Large intestine (tissue), 3 donors: ENCODE measurements around the gene SMIM43. TPM values are rescaled to one million over a fixed set of nuclear protein-coding genes. Genes with fewer than 3 reads are reported as not detected.
"Not testable (repeated sequence)": the region's sequence is repeated elsewhere in the genome, so short reads cannot be mapped to it uniquely, and the experiment has no call there.

Experiments
- DNase-seq, 2 donors: peaks; one replicate each; pipeline versions ENCODE4 v3.0.0 to v3.0.0-alpha.2; 2013
- H3K27ac ChIP-seq: one replicate; pipeline ENCODE4 v1.5.1; 2013; ENCODE audit warnings: low read length
- H3K27me3 ChIP-seq: 2 replicates; pipeline ENCODE4 v1.6.1; 2013; ENCODE audit warnings: low read length; ENCODE audit not compliant: control insufficient read depth, insufficient read depth
- H3K36me3 ChIP-seq: 2 replicates; pipeline ENCODE4 v1.6.1; 2013; ENCODE audit warnings: low read length; ENCODE audit not compliant: control insufficient read depth, insufficient read depth
- H3K4me1 ChIP-seq: one replicate; pipeline ENCODE4 v1.6.1; 2013; ENCODE audit warnings: low read length; ENCODE audit not compliant: control insufficient read depth, insufficient read depth
- H3K4me3 ChIP-seq: one replicate; pipeline ENCODE4 v1.5.1; 2013; ENCODE audit warnings: low read length
- H3K9me3 ChIP-seq: one replicate; pipeline ENCODE4 v1.6.1; 2013; ENCODE audit warnings: mild to moderate bottlenecking, low read depth, low read length, moderate library complexity; ENCODE audit not compliant: control insufficient read depth
- WGBS: methylation state at CpG from one replicate; pipeline ENCODE4 v1.1.5; 2013; ENCODE audit warnings: low lambda C conversion rate; ENCODE audit not compliant: insufficient coverage; 5-methylcytosine and 5-hydroxymethylcytosine counted together
- polyA plus RNA-seq: library from polyadenylated mRNA; unstranded; fragments of 120-200 nt; gene quantifications from one replicate; pipeline ENCODE4 v1.2.1, GENCODE V29; 2013

Gene SMIM43
- polyA plus RNA-seq, 1 donor = 0.48 TPM

DNA sequence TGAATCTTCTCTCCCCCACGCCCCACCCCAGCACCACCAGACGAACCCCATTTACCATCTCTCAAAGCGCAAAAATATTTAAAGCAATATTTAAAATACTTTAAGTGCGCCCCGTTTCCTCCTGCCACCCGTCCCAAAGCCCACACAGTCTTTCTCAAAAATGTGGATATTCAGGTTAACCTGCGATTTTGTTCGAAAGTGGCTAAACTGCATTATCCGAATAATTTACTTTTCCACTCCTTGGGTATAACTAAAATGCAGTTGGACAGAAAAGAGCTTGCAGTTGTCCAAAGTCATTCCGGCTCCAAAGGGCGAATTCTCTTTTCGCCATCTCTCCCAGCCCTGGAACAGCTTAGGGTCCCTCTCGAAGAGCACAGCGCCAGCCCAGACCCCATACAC lies 662 bp downstream of the SMIM43 start:
- 0% methylated on average over 1 of the region's 14 CpGs for WGBS
- no peak overlapping the region for H3K27ac ChIP-seq
- H3K4me3 ChIP-seq = peak overlapping the region; percentile 23
- H3K4me1 ChIP-seq = no peaks in the 10 kb centered on the region
- no peaks in the 10 kb centered on the region for H3K36me3 ChIP-seq
- peaks cover 72% of the 10 kb centered on the region for H3K27me3 ChIP-seq
- no peak for DNase-seq
- no peaks in the 10 kb centered on the region for H3K9me3 ChIP-seq

DNA sequence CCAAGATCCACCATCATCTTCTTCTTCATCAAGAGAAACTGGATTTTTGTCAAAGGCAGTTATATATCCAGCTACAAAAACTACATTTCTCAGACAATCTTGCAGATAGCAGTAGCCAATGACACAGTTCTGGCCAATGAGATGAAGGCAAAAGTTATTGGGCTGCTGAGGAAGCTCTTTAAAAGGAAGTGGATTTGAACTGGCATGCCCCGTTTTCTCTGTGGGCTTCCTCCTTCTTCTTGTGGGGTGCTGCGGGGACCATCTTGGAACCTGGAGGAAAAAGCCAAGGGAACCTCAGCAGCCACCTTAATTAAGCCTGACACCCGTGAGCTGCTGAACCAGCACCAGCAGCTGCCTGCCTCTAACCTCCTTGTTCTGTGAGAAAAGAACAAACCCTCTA lies 4.8 kb downstream of the SMIM43 start:
- Histone ChIP-seq H3K36me3 (no peaks in the 10 kb centered on the region), H3K4me1 (no peaks in the 10 kb centered on the region), H3K27me3 (peaks cover 43% of the 10 kb centered on the region), H3K27ac (no peak overlapping the region), H3K4me3 (no peak overlapping the region), H3K9me3 (no peaks in the 10 kb centered on the region)
- no CpG with 5 or more reads among the region's 3 CpGs for WGBS
- DNase-seq = no peak

DNA sequence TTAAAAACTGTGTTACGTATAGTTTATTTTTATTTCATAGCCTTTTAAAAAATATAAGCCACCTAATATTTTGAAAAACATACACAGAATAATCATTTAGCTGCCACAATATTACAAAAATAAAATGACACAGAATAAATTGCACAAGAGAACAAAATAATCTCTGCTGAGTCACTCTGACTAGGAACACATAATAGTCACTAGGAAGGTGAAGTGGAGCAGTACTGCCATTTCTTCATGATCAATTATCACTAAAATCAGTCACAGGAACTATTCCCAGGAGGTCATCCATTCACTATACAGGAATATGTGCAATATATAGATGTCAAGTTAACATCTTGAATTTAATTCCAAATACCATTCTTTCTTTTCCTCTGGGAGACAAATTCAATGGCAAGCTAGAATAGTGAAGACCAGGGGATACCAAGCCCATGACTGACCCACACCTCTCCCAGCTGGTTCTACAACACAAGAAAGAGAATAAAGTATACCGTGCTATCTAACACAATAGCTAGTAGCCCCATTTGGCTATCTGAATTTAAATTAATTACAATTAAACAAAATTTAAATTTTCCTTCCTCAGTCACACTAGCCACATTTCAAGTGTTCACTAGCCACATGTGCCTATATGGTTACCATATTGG lies 5.9 kb downstream of the SMIM43 start:
- Histone ChIP-seq H3K27me3 (peaks cover 31% of the 10 kb centered on the region), H3K4me1 (no peaks in the 10 kb centered on the region), H3K9me3 (no peaks in the 10 kb centered on the region), H3K27ac (no peak overlapping the region), H3K36me3 (no peaks in the 10 kb centered on the region), H3K4me3 (no peak overlapping the region)
- DNase-seq = no peak
- WGBS = 80% methylated on average over 1 of the region's 2 CpGs

DNA sequence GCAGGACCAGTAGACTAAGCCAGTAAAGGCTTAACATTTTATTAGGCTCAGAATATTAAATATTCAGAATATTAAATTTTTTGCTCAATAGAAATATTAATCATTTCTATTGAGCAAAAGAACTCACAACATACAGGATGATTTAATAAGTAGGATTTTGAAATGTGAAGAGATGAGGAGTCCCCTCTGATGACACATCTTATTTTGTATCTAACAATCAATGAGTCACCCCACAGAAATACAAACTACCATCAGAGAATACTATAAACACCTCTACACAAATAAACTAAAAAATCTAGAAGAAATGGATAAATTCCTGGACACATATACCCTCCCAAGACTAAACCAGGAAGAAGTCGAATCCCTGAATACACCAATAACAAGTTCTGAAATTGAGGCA lies 12.8 kb downstream of the SMIM43 start:
- no CpG with 5 or more reads among the region's 1 CpG for WGBS
- H3K4me1 ChIP-seq, H3K36me3 ChIP-seq, DNase-seq, H3K27ac ChIP-seq, H3K9me3 ChIP-seq, H3K27me3 ChIP-seq, H3K4me3 ChIP-seq: not testable (repeated sequence)

DNA sequence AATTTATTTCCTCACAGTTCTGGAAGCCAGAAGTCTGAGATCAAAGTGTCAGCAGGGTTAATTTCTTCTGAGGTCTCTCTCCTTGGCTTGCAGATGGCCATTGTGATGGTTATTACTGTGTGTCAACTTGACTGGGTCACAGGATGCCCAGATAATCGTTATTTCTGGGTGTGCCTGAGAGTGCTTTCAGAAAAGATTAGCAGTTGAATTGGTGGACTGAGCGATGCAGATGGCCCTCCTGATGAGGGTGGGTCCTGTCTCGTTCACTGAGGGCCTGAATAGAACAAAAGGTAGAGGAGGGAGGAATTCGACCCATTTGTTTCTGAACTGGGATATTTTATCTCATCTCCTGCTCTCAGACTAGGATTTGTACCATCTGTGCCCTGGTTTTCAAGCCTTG lies 15.7 kb downstream of the SMIM43 start:
- Histone ChIP-seq H3K4me1 (no peaks in the 10 kb centered on the region), H3K9me3 (no peaks in the 10 kb centered on the region), H3K4me3 (no peak overlapping the region), H3K27me3 (peaks cover 5% of the 10 kb centered on the region), H3K27ac (no peak overlapping the region), H3K36me3 (no peaks in the 10 kb centered on the region)
- no CpG with 5 or more reads among the region's 4 CpGs for whole genome bisulfite sequencing
- DNase-seq = no peak

DNA sequence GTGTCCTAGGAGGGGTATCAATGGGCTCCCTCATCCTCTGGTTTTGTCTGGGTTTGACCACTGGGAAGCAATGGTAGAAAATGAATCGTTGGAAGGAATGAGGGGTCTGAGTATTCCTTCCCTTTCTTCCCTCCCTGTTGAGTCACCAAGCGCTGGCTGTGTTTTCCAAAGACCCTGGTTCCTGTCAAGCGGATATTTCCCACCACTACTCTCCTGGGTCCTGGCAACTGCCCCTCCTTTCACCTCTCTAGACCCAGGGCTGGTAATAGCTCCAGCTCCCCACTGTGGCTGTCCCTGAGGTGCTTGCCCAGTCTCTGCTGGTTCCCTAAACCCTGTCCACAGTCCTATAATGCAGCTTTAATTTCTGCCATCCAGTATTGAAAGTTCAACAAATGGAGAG lies 22.2 kb downstream of the SMIM43 start:
- Histone ChIP-seq H3K4me3 (no peak overlapping the region), H3K27me3 (peaks cover 2% of the 10 kb centered on the region), H3K9me3 (no peaks in the 10 kb centered on the region), H3K4me1 (no peaks in the 10 kb centered on the region), H3K27ac (no peak overlapping the region), H3K36me3 (no peaks in the 10 kb centered on the region)
- WGBS = no CpG with 5 or more reads among the region's 3 CpGs
- DNase-seq = no peak

DNA sequence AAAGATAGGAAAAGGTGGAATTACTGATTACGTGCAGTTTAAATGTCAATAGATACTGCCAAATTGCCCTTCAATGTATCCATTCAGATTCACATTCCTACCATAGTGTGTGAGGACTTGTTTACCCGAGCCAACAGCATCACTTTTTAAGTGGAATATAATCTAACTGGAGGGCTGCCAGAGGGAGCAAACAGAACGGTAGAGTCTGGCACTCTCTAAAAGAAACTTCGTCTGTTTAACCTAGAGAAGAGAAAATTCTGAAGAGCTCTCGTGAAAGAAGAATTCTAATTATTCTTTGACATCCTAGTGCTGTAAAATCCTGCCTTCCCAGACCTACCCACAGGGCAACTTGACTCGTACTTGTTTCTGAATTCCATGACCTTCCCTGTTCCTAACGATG lies 23.2 kb downstream of the SMIM43 start:
- Histone ChIP-seq H3K4me1 (no peaks in the 10 kb centered on the region), H3K27ac (no peak overlapping the region), H3K9me3 (no peaks in the 10 kb centered on the region), H3K4me3 (no peak overlapping the region), H3K27me3 (peaks cover 2% of the 10 kb centered on the region), H3K36me3 (no peaks in the 10 kb centered on the region)
- no peak for DNase-seq
- WGBS = 100% methylated on average over 1 of the region's 7 CpGs

DNA sequence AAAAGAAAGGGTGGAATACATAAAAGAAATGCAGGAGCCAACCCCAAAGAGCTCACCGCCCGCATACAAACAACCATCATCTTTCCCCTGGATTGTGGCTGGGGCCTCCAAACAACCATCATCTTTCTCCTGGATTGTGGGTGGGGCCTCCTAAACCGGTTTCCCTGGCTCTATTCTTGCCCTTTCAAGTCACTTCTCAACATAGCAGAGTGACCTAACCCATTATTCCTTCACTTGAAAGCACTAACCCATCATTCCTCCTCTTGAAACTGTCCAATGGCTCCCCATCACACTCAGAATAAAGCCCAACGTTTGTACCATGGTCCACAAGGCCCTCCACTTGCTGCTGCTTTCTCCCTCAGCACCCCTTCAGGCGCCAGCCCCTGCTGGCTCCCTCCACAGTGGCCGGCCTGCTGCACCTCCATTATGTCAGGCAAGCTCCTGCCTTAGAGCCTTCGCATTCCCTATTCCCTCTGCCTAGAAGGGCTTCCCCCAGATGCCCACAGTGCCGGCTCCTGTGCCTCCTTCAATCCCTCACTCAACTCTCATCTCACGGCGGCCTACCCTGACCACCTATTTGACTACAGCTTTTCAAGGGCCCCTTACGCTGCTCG lies 24.1 kb downstream of the SMIM43 start:
- DNase-seq = no peak
- 95% methylated on average over 6 of the region's 12 CpGs for whole genome bisulfite sequencing
- Histone ChIP-seq H3K27ac (no peak overlapping the region), H3K27me3 (peaks cover 2% of the 10 kb centered on the region), H3K4me1 (no peaks in the 10 kb centered on the region), H3K4me3 (no peak overlapping the region), H3K9me3 (no peaks in the 10 kb centered on the region), H3K36me3 (no peaks in the 10 kb centered on the region)

DNA sequence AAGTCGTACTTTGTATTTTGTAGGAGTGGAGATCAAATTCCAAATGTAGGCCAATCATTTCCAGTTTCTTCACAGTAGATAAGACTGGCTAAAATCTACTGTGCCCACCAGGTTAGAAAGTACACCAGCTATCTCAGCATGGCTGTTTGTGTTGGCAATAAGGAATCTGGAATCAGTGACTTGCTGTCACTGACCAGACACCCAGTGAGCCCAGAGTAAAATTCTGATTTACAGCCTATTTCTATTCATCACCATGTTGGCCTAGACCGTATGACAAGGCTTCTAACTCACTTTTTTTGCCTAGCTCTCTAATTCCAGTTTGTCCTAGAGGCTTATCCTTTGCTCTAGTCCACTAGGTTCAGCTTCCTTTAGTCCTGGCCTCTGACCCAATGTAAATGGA lies 25.4 kb downstream of the SMIM43 start:
- no peak for DNase-seq
- Histone ChIP-seq H3K4me3 (no peak overlapping the region), H3K27me3 (peaks cover 2% of the 10 kb centered on the region), H3K36me3 (no peaks in the 10 kb centered on the region), H3K27ac (no peak overlapping the region), H3K9me3 (no peaks in the 10 kb centered on the region), H3K4me1 (no peaks in the 10 kb centered on the region)
- 75% methylated on average over 1 of the region's 2 CpGs for WGBS

DNA sequence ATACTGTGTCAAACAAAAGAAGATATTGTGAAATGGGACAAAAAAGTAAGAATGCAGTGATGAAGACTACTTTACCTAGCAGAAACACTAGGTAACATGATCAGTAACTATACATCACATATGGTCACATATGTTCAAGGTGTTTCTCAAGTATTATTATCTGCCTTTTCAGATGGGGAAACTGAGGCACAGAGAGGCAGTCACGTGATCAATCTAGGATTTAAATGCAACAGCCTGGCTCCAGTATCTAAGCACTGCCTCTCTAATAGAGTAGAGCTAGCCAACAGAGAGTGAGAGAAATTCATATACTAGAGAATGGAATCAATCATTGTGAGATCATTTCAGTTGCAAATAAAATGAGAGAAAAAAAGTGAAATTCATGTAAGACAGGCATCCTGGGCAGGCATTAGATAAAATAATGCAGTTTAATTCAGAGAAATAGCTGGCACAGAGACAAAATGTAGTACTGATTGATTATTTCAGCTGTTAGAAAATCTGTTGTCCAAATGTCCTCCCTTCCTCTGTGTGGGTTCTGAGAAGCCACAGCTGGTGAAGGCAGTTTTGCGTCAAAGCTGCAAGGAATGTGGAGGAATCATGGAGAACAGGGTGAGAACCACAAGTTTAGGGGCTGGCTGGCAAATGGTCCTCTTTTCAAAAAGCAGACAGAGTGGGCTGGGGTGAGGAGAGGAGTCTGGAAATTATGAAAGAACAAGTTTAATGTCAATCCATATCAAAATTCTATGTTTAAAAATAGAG lies 26.0 kb downstream of the SMIM43 start:
- Histone ChIP-seq H3K4me3 (no peak overlapping the region), H3K9me3 (no peaks in the 10 kb centered on the region), H3K36me3 (no peaks in the 10 kb centered on the region), H3K27me3 (peaks cover 2% of the 10 kb centered on the region), H3K27ac (no peak overlapping the region), H3K4me1 (no peaks in the 10 kb centered on the region)
- no peak for DNase-seq
- WGBS = no CpG with 5 or more reads among the region's 2 CpGs
